HG03378 (cell line): ENCODE results near the gene CHTOP.
"Not testable (repeated sequence)": the region's sequence is repeated elsewhere in the genome, so short reads cannot be mapped to it uniquely, and the experiment has no call there.

Experiments used
- ATAC-seq: cut with Tn5 transposase; IDR thresholded peaks from one replicate; pipeline ENCODE4 v1.9.1; 2021; ENCODE audit warnings: mild to moderate bottlenecking, moderate library complexity; ENCODE audit not compliant: unreplicated experiment

Gene CHTOP

GRCh38 chr1:153633754-153634665 is at the start of gene CHTOP:
Gene CHTOP, plus strand, starts transcription at chr1:153634066. Its CDS starts 2,523 bp downstream, at chr1:153636589.
- ATAC-seq: peak; percentile 83

GRCh38 chr1:153585006-153585405 is 48.9 kb upstream of the CHTOP start:
- no peak for ATAC-seq

GRCh38 chr1:153586347-153586746 is 47.5 kb upstream of the CHTOP start:
- ATAC-seq: no peak

- no peak for ATAC-seq
These were observed 46.6 kb upstream of the CHTOP start for GRCh38 chr1:153587314-153587713.

- not testable (repeated sequence) for ATAC-seq
These were observed 45.8 kb upstream of the CHTOP start for GRCh38 chr1:153588033-153588432.

GRCh38 chr1:153588482-153588881 is 45.4 kb upstream of the CHTOP start:
- no peak for ATAC-seq

GRCh38 chr1:153592748-153593147 is 41.1 kb upstream of the CHTOP start:
- ATAC-seq: no peak

GRCh38 chr1:153597206-153597605 is 36.7 kb upstream of the CHTOP start:
- no peak for ATAC-seq

- ATAC-seq: peak; percentile 97
These were observed 35.3 kb upstream of the CHTOP start for GRCh38 chr1:153598309-153599172.

GRCh38 chr1:153599847-153600246 is 34.0 kb upstream of the CHTOP start:
- no peak for ATAC-seq

GRCh38 chr1:153602749-153603148 is 31.1 kb upstream of the CHTOP start:
- no peak for ATAC-seq

GRCh38 chr1:153606194-153606593 is 27.7 kb upstream of the CHTOP start:
- no peak for ATAC-seq

- ATAC-seq: no peak
These were observed 26.5 kb upstream of the CHTOP start for GRCh38 chr1:153607381-153607780.

GRCh38 chr1:153608089-153608682 is 25.7 kb upstream of the CHTOP start:
- ATAC-seq: no peak

- ATAC-seq: no peak
These were observed 24.9 kb upstream of the CHTOP start for GRCh38 chr1:153608742-153609584.

- ATAC-seq: no peak
These were observed 24.3 kb upstream of the CHTOP start for GRCh38 chr1:153609585-153609907.

- ATAC-seq: no peak
These were observed 23.5 kb upstream of the CHTOP start for GRCh38 chr1:153610334-153610733.

- no peak for ATAC-seq
These were observed 23.0 kb upstream of the CHTOP start for GRCh38 chr1:153610811-153611301.

GRCh38 chr1:153611356-153611755 is 22.5 kb upstream of the CHTOP start:
- ATAC-seq: no peak

- no peak for ATAC-seq
These were observed 21.6 kb upstream of the CHTOP start for GRCh38 chr1:153612111-153612754.
